Endothelial cell (in vitro differentiated cells): ENCODE results near the gene FILIP1. TPM values are rescaled to one million over a fixed set of nuclear protein-coding genes. Genes with fewer than 3 reads are reported as not detected.

Experiments used
- DNase-seq: peaks from one replicate; pipeline ENCODE4 v3.0.0; 2021; ENCODE audit warnings: low spot score
- H3K27ac Mint-ChIP-seq: one replicate; pipeline ENCODE4 v1.8.0; 2021; ENCODE audit warnings: mixed read lengths, inconsistent platforms; ENCODE audit not compliant: unreplicated experiment
- H3K27me3 Mint-ChIP-seq: one replicate; pipeline ENCODE4 v1.8.0; 2021; ENCODE audit warnings: mild to moderate bottlenecking, moderate library complexity, mixed read lengths, inconsistent platforms; ENCODE audit not compliant: unreplicated experiment
- H3K36me3 Mint-ChIP-seq: one replicate; pipeline ENCODE4 v1.8.0; 2021; ENCODE audit warnings: mild to moderate bottlenecking, low read depth, mixed read lengths, inconsistent platforms; ENCODE audit not compliant: unreplicated experiment
- H3K4me1 Mint-ChIP-seq: one replicate; pipeline ENCODE4 v1.8.0; 2021; ENCODE audit warnings: mild to moderate bottlenecking, mixed read lengths, inconsistent platforms; ENCODE audit not compliant: unreplicated experiment
- H3K4me3 Mint-ChIP-seq: one replicate; pipeline ENCODE4 v1.8.0; 2021; ENCODE audit warnings: mild to moderate bottlenecking, mixed read lengths, inconsistent platforms; ENCODE audit not compliant: unreplicated experiment
- H3K9me3 Mint-ChIP-seq: one replicate; pipeline ENCODE4 v1.8.0; 2021; ENCODE audit warnings: mixed read lengths, inconsistent platforms; ENCODE audit not compliant: unreplicated experiment
- CTCF ChIP-seq: fragments of 200-600 bp; sonication (generic); IDR thresholded peaks from one replicate; pipeline ENCODE4 v1.5.0; 2021; ENCODE audit warnings: antibody characterized with exemption; ENCODE audit not compliant: unreplicated experiment
- total RNA-seq: library from RNA; stranded (reverse); fragmentation: NEBNext Ultra II Directional; extraction: Animal tissue kit (Norgen Biotek cat#: 25700); gene quantifications from one replicate; pipeline ENCODE4 v1.2.1, GENCODE V29; 2021; ENCODE audit not compliant: unreplicated experiment

Gene FILIP1
- total RNA-seq, 1 donor from 2014 or later: 32.0 TPM

- H3K36me3 Mint-ChIP-seq: no peaks in the 10 kb centered on the region
- peak; percentile 90 for DNase-seq
- no peak for TF ChIP-seq CTCF
- H3K27me3 Mint-ChIP-seq: no peaks in the 10 kb centered on the region
- peaks cover 15% of the 10 kb centered on the region for H3K4me1 Mint-ChIP-seq
- no peaks in the 10 kb centered on the region for H3K9me3 Mint-ChIP-seq
- no peak within 1 kb of the TSS for H3K4me3 Mint-ChIP-seq
- H3K27ac Mint-ChIP-seq: no peak within 1 kb of the TSS
Measured at GRCh38 chr6:75284632-75285282, 208.8 kb downstream of the FILIP1 start, which contains the start of gene TMEM30A. Gene TMEM30A (minus strand): TSS chr6:75284792. CDS start chr6:75284638, 154 bp downstream.

DNA sequence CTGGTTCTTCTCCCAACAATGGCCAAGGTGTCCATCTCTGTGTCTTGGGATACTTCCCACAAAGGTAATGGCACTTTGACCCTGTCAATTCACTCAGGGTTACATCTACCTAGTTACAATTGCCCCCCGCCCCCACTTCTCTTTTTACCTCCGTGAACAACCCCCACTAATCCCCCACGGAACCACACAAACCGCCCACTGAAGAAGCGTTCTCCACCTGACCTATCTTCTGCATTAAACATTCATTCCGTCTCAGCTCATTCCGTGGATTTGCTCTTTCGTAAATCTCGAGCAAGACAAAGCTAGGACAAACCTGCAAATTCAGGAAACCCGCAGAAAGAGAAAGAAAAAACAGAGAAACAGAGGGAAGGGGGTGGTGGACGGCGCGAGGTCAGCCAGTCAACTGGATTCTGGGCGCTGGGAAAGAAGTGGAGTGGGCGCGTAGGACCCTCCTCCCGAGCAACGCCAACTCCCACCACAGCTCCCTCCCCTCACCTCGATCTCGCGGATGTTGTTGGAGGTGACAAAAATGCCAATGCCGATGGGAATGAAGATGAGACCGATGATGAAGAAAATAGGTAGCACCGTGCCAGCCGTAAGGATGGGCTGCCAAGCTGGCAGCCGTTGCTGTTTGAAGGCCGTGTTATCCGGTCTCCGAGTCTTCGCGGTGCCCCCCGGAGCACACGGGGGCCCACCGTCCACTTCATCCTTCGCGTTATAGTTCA is 209.5 kb downstream of the FILIP1 start:
- Mint-ChIP-seq H3K4me1 (peaks cover 20% of the 10 kb centered on the region), H3K27ac (no peak overlapping the region), H3K4me3 (no peak overlapping the region), H3K9me3 (no peaks in the 10 kb centered on the region), H3K27me3 (no peaks in the 10 kb centered on the region), H3K36me3 (no peaks in the 10 kb centered on the region)
- peak; percentile 56 for DNase-seq
- TF ChIP-seq CTCF: no peak

- Mint-ChIP-seq H3K27ac (peak overlapping the region; percentile 50), H3K4me3 (no peak overlapping the region), H3K4me1 (peaks cover 31% of the 10 kb centered on the region), H3K27me3 (no peaks in the 10 kb centered on the region), H3K9me3 (no peaks in the 10 kb centered on the region), H3K36me3 (peaks cover 5% of the 10 kb centered on the region)
- TF ChIP-seq CTCF: no peak
- DNase-seq: no peak
Measured at GRCh38 chr6:75282706-75283105, 210.9 kb downstream of the FILIP1 start.

DNA sequence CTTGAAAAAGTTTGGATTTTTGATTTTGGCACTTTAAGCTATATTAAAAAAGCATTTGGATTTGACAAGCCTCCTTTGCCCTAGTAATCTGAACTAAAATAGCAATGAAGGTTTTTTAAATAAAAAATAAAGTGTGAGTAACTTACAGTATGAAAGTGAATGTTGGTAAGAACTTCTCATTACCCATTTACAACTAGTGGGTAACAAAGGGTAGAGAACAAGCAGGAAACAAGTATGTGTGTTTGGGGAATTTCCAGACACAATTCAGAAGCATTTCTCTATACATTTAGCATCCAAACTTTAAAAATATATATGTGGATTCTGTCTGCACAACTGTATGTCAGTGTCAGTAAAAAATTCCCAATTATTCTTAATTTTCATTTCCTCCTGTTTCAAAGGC is 211.9 kb downstream of the FILIP1 start:
- no peak for TF ChIP-seq CTCF
- Mint-ChIP-seq H3K4me3 (peak overlapping the region; percentile 85), H3K9me3 (no peaks in the 10 kb centered on the region), H3K27ac (peak overlapping the region; percentile 86), H3K36me3 (peaks cover 9% of the 10 kb centered on the region), H3K27me3 (no peaks in the 10 kb centered on the region), H3K4me1 (peaks cover 35% of the 10 kb centered on the region)
- no peak for DNase-seq
